T1000 (cell line): Measurements from ENCODE around the gene PML.
"Not testable (repeated sequence)": the region's sequence is repeated elsewhere in the genome, so short reads cannot be mapped to it uniquely, and the experiment has no call there.

Experiments used
- DNase-seq: peaks from one replicate; lab custom pipeline; 2025; ENCODE audit warnings: mixed read lengths; lab: John Stamatoyannopoulos, UW

PML gene

GRCh38 chr15:73957785-73958184, 36.7 kb upstream of the PML start:
- no peak for DNase-seq

- DNase-seq, result peak; percentile 4
Observed at GRCh38 chr15:73959012-73959581, 35.4 kb upstream of the PML start.

GRCh38 chr15:73959801-73960200, 34.7 kb upstream of the PML start:
- no peak for DNase-seq

GRCh38 chr15:73960472-73961070, 33.9 kb upstream of the PML start:
- not testable (repeated sequence) for DNase-seq

GRCh38 chr15:73962433-73962832, 32.1 kb upstream of the PML start:
- DNase-seq, result no peak

GRCh38 chr15:73964736-73965093, 29.8 kb upstream of the PML start:
- peak; percentile 69 for DNase-seq

GRCh38 chr15:73965094-73965757, 29.3 kb upstream of the PML start:
- no peak for DNase-seq

- DNase-seq, result no peak
Observed at GRCh38 chr15:73965758-73966113, 28.8 kb upstream of the PML start.

GRCh38 chr15:73968461-73968860, 26.1 kb upstream of the PML start:
- no peak for DNase-seq

GRCh38 chr15:73969151-73969759, 25.3 kb upstream of the PML start:
- no peak for DNase-seq

GRCh38 chr15:73972984-73973682, 21.4 kb upstream of the PML start:
- peak; percentile 83 for DNase-seq

- not testable (repeated sequence) for DNase-seq
Observed at GRCh38 chr15:73973683-73974200, 20.8 kb upstream of the PML start.

GRCh38 chr15:73975440-73976125, 18.9 kb upstream of the PML start:
- DNase-seq, result not testable (repeated sequence)

- DNase-seq, result no peak
Observed at GRCh38 chr15:73978896-73979295, 15.6 kb upstream of the PML start.

GRCh38 chr15:73979636-73980035, 14.9 kb upstream of the PML start:
- DNase-seq, result no peak

- no peak for DNase-seq
Observed at GRCh38 chr15:73981761-73982221, 12.7 kb upstream of the PML start.

- DNase-seq, result peak; percentile 76
Observed at GRCh38 chr15:73982222-73982962, 12.1 kb upstream of the PML start.

GRCh38 chr15:73983211-73983727, 11.2 kb upstream of the PML start:
- peak; percentile 36 for DNase-seq

- DNase-seq, result no peak
Observed at GRCh38 chr15:73983773-73984172, 10.7 kb upstream of the PML start.

GRCh38 chr15:73984208-73984979, 10.1 kb upstream of the PML start:
- no peak for DNase-seq
